WTC11 (cell line): ENCODE results near the gene ZNF107. TPM values are rescaled to one million over a fixed set of nuclear protein-coding genes. Genes with fewer than 3 reads are reported as not detected.

Experiments used
- ATAC-seq: fragments of 200-7000 bp; cut with Tn5 transposase; 2 replicates; pipeline ENCODE4 v1.10.0; 2021; ENCODE audit warnings: mild to moderate bottlenecking, moderate library complexity
- CTCF ChIA-PET: fragments of 300-600 bp; sonication (Branson Sonifier 250); formaldehyde crosslinking; loops from one replicate; lab custom pipeline; 2021; ENCODE audit warnings: antibody characterized with exemption; lab: Charles Lee
- POLR2A ChIA-PET: fragments of 350-600 bp; sonication (Branson Sonifier 250); formaldehyde crosslinking; loops from one replicate; lab custom pipeline; 2021; ENCODE audit warnings: antibody characterized with exemption; lab: Charles Lee
- DNase-seq: peaks from one replicate; pipeline ENCODE4 v3.0.0; 2021; ENCODE audit warnings: low spot score
- H3K27ac Mint-ChIP-seq: 2 replicates; pipeline ENCODE4 v1.8.0; 2021; ENCODE audit warnings: mixed read lengths
- H3K27me3 Mint-ChIP-seq: 2 replicates; pipeline ENCODE4 v1.8.0; 2021; ENCODE audit warnings: low read depth, mild to moderate bottlenecking, moderate library complexity, mixed read lengths
- H3K36me3 Mint-ChIP-seq: 2 replicates; pipeline ENCODE4 v1.8.0; 2021; ENCODE audit warnings: mixed read lengths
- H3K4me1 Mint-ChIP-seq: 2 replicates; pipeline ENCODE4 v1.8.0; 2022; ENCODE audit warnings: mixed read lengths
- H3K4me3 Mint-ChIP-seq: 2 replicates; pipeline ENCODE4 v1.8.0; 2021; ENCODE audit warnings: mild to moderate bottlenecking, moderate library complexity, mixed read lengths
- H3K9me3 Mint-ChIP-seq: 2 replicates; pipeline ENCODE4 v1.8.0; 2021; ENCODE audit warnings: mixed read lengths
- ATF6 ChIP-seq: sonication (generic); formaldehyde crosslinking; IDR thresholded peaks from 2 replicates; pipeline ENCODE4 v1.8.1; 2023; ENCODE audit warnings: mild to moderate bottlenecking, missing genetic modification reagents
- CTCF ChIP-seq: fragments of 200-600 bp; IDR thresholded peaks from 2 replicates; pipeline ENCODE4 v1.8.0; 2022; ENCODE audit warnings: antibody characterized with exemption
- E2F1 ChIP-seq: sonication (generic); formaldehyde crosslinking; IDR thresholded peaks from 2 replicates; pipeline ENCODE4 v1.8.0; 2022; ENCODE audit warnings: mild to moderate bottlenecking, missing genetic modification reagents
- MLX ChIP-seq: sonication (generic); formaldehyde crosslinking; IDR thresholded peaks from 2 replicates; pipeline ENCODE4 v1.8.1; 2023; ENCODE audit warnings: mild to moderate bottlenecking, missing genetic modification reagents, moderate library complexity
- MYBL2 ChIP-seq: sonication (generic); formaldehyde crosslinking; IDR thresholded peaks from 2 replicates; pipeline ENCODE4 v1.8.1; 2023; ENCODE audit warnings: mild to moderate bottlenecking, moderate library complexity, missing genetic modification reagents
- NFYB ChIP-seq: sonication (generic); formaldehyde crosslinking; conservative IDR thresholded peaks from 2 replicates; pipeline ENCODE4 v1.8.0; 2022; ENCODE audit warnings: low read depth, missing genetic modification reagents
- PRDM15 ChIP-seq: sonication (generic); formaldehyde crosslinking; IDR thresholded peaks from 2 replicates; pipeline ENCODE4 v1.8.0; 2022; ENCODE audit warnings: missing genetic modification reagents
- SMAD4 ChIP-seq: sonication (generic); formaldehyde crosslinking; IDR thresholded peaks from 2 replicates; pipeline ENCODE4 v1.8.0; 2022; ENCODE audit warnings: mild to moderate bottlenecking, missing genetic modification reagents
- TCF7 ChIP-seq: sonication (generic); formaldehyde crosslinking; IDR thresholded peaks from 2 replicates; pipeline ENCODE4 v1.8.0; 2022; ENCODE audit warnings: mild to moderate bottlenecking, low read depth, missing genetic modification reagents, moderate library complexity
- TEAD4 ChIP-seq: sonication (generic); formaldehyde crosslinking; IDR thresholded peaks from 2 replicates; pipeline ENCODE4 v1.8.0; 2022; ENCODE audit warnings: mild to moderate bottlenecking, missing genetic modification reagents
- ZBTB43 ChIP-seq: sonication (generic); formaldehyde crosslinking; IDR thresholded peaks from 2 replicates; pipeline ENCODE4 v1.8.1; 2023; ENCODE audit warnings: mild to moderate bottlenecking, missing genetic modification reagents
- ZNF219 ChIP-seq: sonication (generic); formaldehyde crosslinking; IDR thresholded peaks from 2 replicates; pipeline ENCODE4 v1.8.0; 2023; ENCODE audit warnings: missing genetic modification reagents, mild to moderate bottlenecking, borderline replicate concordance
- ZNF396 ChIP-seq: fragments of 250-450 bp; sonication (Bioruptor Pico); IDR thresholded peaks from 2 replicates; pipeline ENCODE4 v1.8.0; 2021; ENCODE audit warnings: mild to moderate bottlenecking, moderate library complexity, borderline replicate concordance
- ZNF671 ChIP-seq: fragments of 250-450 bp; sonication (Bioruptor Pico); IDR thresholded peaks from 2 replicates; pipeline ENCODE4 v1.8.0; 2021; ENCODE audit warnings: mild to moderate bottlenecking
- total RNA-seq: library from RNA; stranded (reverse); gene quantifications from 3 replicates; pipeline ENCODE4 v1.2.3, GENCODE V29; 2021
- TF ChIP-seq, protein P1 (sequence below): sonication (generic); formaldehyde crosslinking; IDR thresholded peaks from 2 replicates; pipeline ENCODE4 v1.8.1; 2022; ENCODE audit warnings: missing genetic modification reagents, borderline replicate concordance
- TF ChIP-seq, protein P2 (sequence below): fragments of 250-450 bp; sonication (Bioruptor Pico); IDR thresholded peaks from 2 replicates; pipeline ENCODE4 v1.9.0; 2021; ENCODE audit warnings: moderate library complexity, mild to moderate bottlenecking, inconsistent platforms, borderline replicate concordance

The ZNF107 gene
- total RNA-seq, 1 experiment from 2014 or later: 14.7 TPM

DNA sequence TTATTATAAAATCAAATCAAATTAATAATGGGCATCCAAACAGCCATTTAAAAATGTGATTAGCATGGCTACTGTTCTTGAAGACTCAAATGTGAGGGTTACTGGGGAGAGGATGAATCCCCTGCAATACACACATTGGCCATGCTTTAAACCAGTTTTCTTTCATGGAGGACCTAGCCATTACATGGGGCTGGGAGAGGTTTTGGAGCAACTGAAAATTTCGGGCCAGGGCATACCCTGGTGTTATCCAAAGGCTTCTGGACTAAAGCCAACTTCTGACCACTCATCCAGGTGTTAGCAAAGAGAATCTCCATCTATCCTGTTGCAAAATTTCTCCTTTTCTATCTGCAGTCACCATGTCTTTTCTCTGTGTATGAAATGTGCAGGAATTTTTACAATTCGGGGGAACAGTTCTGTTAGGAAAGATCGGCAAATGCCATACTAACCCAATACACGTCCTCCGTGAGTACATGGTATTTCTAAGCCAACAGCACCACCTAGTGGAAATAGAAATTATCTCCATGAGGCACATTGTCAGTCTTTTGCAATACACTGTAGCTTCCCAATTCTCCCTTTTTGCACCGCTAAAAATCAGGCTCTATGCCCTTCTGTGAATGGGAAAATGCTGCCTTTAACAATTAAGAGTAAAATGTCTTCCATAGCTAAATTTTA is 47.0 kb upstream of the ZNF107 start:
- peaks cover 90% of the 10 kb centered on the region for H3K9me3 Mint-ChIP-seq
- H3K4me3 Mint-ChIP-seq: no peak overlapping the region
- no peaks in the 10 kb centered on the region for H3K4me1 Mint-ChIP-seq
- no peak overlapping the region for H3K27ac Mint-ChIP-seq
- DNase-seq (no peak), ATAC-seq (peak; percentile 47)
- H3K36me3 Mint-ChIP-seq: peaks cover 76% of the 10 kb centered on the region
- POLR2A ChIA-PET: no interaction called here
- TF ChIP-seq, protein P1, sequence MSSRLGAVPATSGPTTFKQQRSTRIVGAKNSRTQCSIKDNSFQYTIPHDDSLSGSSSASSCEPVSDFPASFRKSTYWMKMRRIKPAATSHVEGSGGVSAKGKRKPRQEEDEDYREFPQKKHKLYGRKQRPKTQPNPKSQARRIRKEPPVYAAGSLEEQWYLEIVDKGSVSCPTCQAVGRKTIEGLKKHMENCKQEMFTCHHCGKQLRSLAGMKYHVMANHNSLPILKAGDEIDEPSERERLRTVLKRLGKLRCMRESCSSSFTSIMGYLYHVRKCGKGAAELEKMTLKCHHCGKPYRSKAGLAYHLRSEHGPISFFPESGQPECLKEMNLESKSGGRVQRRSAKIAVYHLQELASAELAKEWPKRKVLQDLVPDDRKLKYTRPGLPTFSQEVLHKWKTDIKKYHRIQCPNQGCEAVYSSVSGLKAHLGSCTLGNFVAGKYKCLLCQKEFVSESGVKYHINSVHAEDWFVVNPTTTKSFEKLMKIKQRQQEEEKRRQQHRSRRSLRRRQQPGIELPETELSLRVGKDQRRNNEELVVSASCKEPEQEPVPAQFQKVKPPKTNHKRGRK: no peak
- TF ChIP-seq CTCF: peak; percentile 52
- H3K27me3 Mint-ChIP-seq: peaks cover 29% of the 10 kb centered on the region
- CTCF ChIA-PET: no interaction called here

GRCh38 chr7:64619705-64620104 is 46.2 kb upstream of the ZNF107 start:
- no peak overlapping the region for H3K4me3 Mint-ChIP-seq
- H3K27me3 Mint-ChIP-seq: peaks cover 29% of the 10 kb centered on the region
- ChIA-PET CTCF (no interaction called here), POLR2A (no interaction called here)
- H3K36me3 Mint-ChIP-seq: peaks cover 68% of the 10 kb centered on the region
- no peak for ATAC-seq
- H3K9me3 Mint-ChIP-seq: peaks cover 83% of the 10 kb centered on the region
- H3K27ac Mint-ChIP-seq: no peak overlapping the region
- no peaks in the 10 kb centered on the region for H3K4me1 Mint-ChIP-seq
- DNase-seq: no peak
- TF ChIP-seq TEAD4: no peak
- TF ChIP-seq ZBTB43 (CRISPR knock-in tag): no peak
- no peak for TF ChIP-seq ZNF396 (CRISPR knock-in tag)
- no peak for TF ChIP-seq MLX (CRISPR knock-in tag)
- no peak for TF ChIP-seq PRDM15
- no peak for TF ChIP-seq ATF6
- no peak for TF ChIP-seq E2F1 (CRISPR knock-in tag)
- TF ChIP-seq SMAD4 (CRISPR knock-in tag): no peak
- no peak for TF ChIP-seq TCF7 (CRISPR knock-in tag)
- TF ChIP-seq, protein P2, sequence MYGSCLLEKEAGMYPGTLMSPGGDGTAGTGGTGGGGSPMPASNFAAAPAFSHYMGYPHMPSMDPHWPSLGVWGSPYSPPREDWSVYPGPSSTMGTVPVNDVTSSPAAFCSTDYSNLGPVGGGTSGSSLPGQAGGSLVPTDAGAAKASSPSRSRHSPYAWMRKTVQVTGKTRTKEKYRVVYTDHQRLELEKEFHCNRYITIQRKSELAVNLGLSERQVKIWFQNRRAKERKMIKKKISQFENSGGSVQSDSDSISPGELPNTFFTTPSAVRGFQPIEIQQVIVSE (CRISPR knock-in tag): no peak
- TF ChIP-seq NFYB (CRISPR knock-in tag): no peak
- no peak for TF ChIP-seq ZNF219 (CRISPR knock-in tag)
- no peak for TF ChIP-seq MYBL2 (CRISPR knock-in tag)
- TF ChIP-seq ZNF671 (CRISPR knock-in tag): no peak
